Tibial nerve (tissue), 4 donors: ENCODE measurements around the gene SEMA5B. TPM values are rescaled to one million over a fixed set of nuclear protein-coding genes. Genes with fewer than 3 reads are reported as not detected.

Source experiments
- DNase-seq, 2 donors: peaks; one replicate each; pipeline ENCODE4 v3.0.0-alpha.2; 2019; ENCODE audit warnings: low spot score in 2 of 2
- H3K27ac ChIP-seq, 4 donors: fragments of 200-600 bp; sonication (generic) in 3 of 4; one replicate each; pipeline ENCODE4 v1.5.1; 2017 to 2019; ENCODE audit warnings: mild to moderate bottlenecking in 1 of 4
- H3K27me3 ChIP-seq, 2 donors: fragments of 200-600 bp; sonication (generic) in 1 of 2; one replicate each; pipeline versions ENCODE4 v1.5.1 to v1.6.0; 2017 to 2019
- H3K36me3 ChIP-seq, 3 donors: fragments of 200-600 bp; sonication (generic); one replicate each; pipeline ENCODE4 v1.5.1; 2018 to 2019
- H3K4me1 ChIP-seq, 4 donors: fragments of 200-600 bp; sonication (generic) in 3 of 4; one replicate each; pipeline ENCODE4 v1.5.1; 2017 to 2019
- H3K4me3 ChIP-seq, 4 donors: fragments of 200-600 bp; sonication (generic) in 3 of 4; one replicate each; pipeline ENCODE4 v1.5.1; 2017 to 2019; ENCODE audit warnings: mild to moderate bottlenecking in 1 of 4, moderate library complexity in 1 of 4
- H3K9me3 ChIP-seq, 4 donors: fragments of 200-600 bp; sonication (generic) in 3 of 4; one replicate each; pipeline ENCODE4 v1.5.1; 2017 to 2019
- EP300 ChIP-seq, 2 donors: sonication (generic); formaldehyde crosslinking; IDR thresholded peaks; one replicate each; pipeline ENCODE4 v1.6.1; 2017; ENCODE audit warnings: antibody characterized with exemption in 2 of 2, mild to moderate bottlenecking in 1 of 2
- POLR2A ChIP-seq, 2 donors: fragments of 450-650 bp; IDR thresholded peaks; one replicate each; pipeline ENCODE4 v1.6.1; 2017; ENCODE audit warnings: antibody characterized with exemption in 2 of 2, mild to moderate bottlenecking in 2 of 2, moderate library complexity in 2 of 2
- WGBS, 2 donors: methylation state at CpG; one replicate each; pipeline ENCODE4 v1.1.5; 2018; 5-methylcytosine and 5-hydroxymethylcytosine counted together
- total RNA-seq, 4 donors: library from RNA; depleted of rRNA; stranded (reverse); fragments of >200 nt; gene quantifications; one replicate each; pipeline ENCODE4 v1.1.0, GENCODE V29; 2016
- TF ChIP-seq, protein P1 (sequence below), 5 experiments: fragments of 200-600 bp in 3 of 5; fragments of 450-650 bp in 2 of 5; sonication (generic) in 3 of 5; IDR thresholded peaks; one replicate each; pipeline ENCODE4 v1.5.1; 2016 to 2019; ENCODE audit warnings: antibody characterized with exemption in 5 of 5, mild to moderate bottlenecking in 3 of 5, moderate library complexity in 2 of 5

Gene SEMA5B
- total RNA-seq, 4 donors from 2014 or later: 6.7 to 19.7 (median 13.1) TPM

- H3K9me3 ChIP-seq: no peaks in the 10 kb centered on the region
- H3K27ac ChIP-seq: no peak overlapping the region
- TF ChIP-seq POLR2A (IDR thresholded peaks at IDR 0.05) (no peak), EP300 (IDR thresholded peaks at IDR 0.05) (no peak)
- TF ChIP-seq, protein P1, sequence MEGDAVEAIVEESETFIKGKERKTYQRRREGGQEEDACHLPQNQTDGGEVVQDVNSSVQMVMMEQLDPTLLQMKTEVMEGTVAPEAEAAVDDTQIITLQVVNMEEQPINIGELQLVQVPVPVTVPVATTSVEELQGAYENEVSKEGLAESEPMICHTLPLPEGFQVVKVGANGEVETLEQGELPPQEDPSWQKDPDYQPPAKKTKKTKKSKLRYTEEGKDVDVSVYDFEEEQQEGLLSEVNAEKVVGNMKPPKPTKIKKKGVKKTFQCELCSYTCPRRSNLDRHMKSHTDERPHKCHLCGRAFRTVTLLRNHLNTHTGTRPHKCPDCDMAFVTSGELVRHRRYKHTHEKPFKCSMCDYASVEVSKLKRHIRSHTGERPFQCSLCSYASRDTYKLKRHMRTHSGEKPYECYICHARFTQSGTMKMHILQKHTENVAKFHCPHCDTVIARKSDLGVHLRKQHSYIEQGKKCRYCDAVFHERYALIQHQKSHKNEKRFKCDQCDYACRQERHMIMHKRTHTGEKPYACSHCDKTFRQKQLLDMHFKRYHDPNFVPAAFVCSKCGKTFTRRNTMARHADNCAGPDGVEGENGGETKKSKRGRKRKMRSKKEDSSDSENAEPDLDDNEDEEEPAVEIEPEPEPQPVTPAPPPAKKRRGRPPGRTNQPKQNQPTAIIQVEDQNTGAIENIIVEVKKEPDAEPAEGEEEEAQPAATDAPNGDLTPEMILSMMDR (IDR thresholded peaks at IDR 0.05): no peak
- H3K36me3 ChIP-seq: no peaks in the 10 kb centered on the region
- WGBS, 2 donors: 58 to 67% methylated on average over 14 of the region's 14 CpGs
- no peaks in the 10 kb centered on the region for H3K4me1 ChIP-seq
- no peaks in the 10 kb centered on the region for H3K27me3 ChIP-seq
- no peak overlapping the region for H3K4me3 ChIP-seq
- no peak for DNase-seq
Observed at GRCh38 chr3:122930063-122930997, 97.2 kb downstream of the SEMA5B start.

GRCh38 chr3:122929188-122930062 is 98.1 kb downstream of the SEMA5B start:
- TF ChIP-seq, protein P1 (IDR thresholded peaks at IDR 0.05): no peak
- TF ChIP-seq EP300 (IDR thresholded peaks at IDR 0.05) (no peak), POLR2A (IDR thresholded peaks at IDR 0.05) (no peak)
- DNase-seq: no peak
- H3K27ac ChIP-seq: no peak overlapping the region
- no peaks in the 10 kb centered on the region for H3K9me3 ChIP-seq
- H3K36me3 ChIP-seq: no peaks in the 10 kb centered on the region
- no peaks in the 10 kb centered on the region for H3K27me3 ChIP-seq
- 59 to 60% methylated on average over 12 of the region's 12 CpGs for WGBS, 2 donors
- no peak overlapping the region for H3K4me3 ChIP-seq
- H3K4me1 ChIP-seq: peaks cover 0 to 2% (median 0%) of the 10 kb centered on the region in 4 donors

- WGBS, 2 donors: 87% methylated on average over 24 of the region's 24 CpGs
- H3K36me3 ChIP-seq: no peaks in the 10 kb centered on the region
- no peak for DNase-seq
- H3K4me1 ChIP-seq: peaks cover 0 to 9% (median 0%) of the 10 kb centered on the region in 4 donors
- H3K27ac ChIP-seq: no peak overlapping the region
- H3K4me3 ChIP-seq: no peak overlapping the region
- H3K27me3 ChIP-seq: no peaks in the 10 kb centered on the region
- H3K9me3 ChIP-seq: no peaks in the 10 kb centered on the region
- TF ChIP-seq, protein P1 (IDR thresholded peaks at IDR 0.05): no peak
- TF ChIP-seq POLR2A (IDR thresholded peaks at IDR 0.05) (no peak), EP300 (IDR thresholded peaks at IDR 0.05) (no peak)
Observed at GRCh38 chr3:122928396-122929187, 99.0 kb downstream of the SEMA5B start.

DNA sequence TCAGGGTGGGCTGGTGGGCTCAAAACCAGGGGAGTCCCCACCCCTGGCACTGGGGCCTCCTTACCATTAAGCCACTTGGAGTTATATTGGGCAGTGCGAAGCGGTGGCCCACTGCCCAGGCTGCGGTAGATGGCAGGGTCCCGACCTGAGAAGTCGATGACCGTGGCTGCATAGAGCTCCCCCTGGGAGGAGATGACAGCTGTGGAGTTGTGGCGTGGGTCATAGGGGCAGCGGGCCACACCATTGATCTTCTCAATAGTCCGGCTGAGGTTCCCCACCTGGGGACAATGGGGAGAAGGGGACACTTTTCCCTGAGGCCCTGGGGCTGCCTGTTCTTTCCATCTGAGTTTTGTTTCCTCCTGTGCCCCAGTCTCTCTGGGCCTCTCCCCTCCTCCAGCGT is 99.8 kb downstream of the SEMA5B start:
- Histone ChIP-seq H3K4me1 (peaks cover 0 to 9% (median 0%) of the 10 kb centered on the region in 4 donors), H3K27ac (no peak overlapping the region), H3K36me3 (no peaks in the 10 kb centered on the region), H3K27me3 (peaks cover 0 to 2% of the 10 kb centered on the region in 2 donors), H3K4me3 (no peak overlapping the region), H3K9me3 (no peaks in the 10 kb centered on the region)
- WGBS, 2 donors: 86% methylated on average over 10 of the region's 10 CpGs
- TF ChIP-seq, protein P1 (IDR thresholded peaks at IDR 0.05): no peak
- TF ChIP-seq EP300 (IDR thresholded peaks at IDR 0.05) (no peak), POLR2A (IDR thresholded peaks at IDR 0.05) (no peak)
- DNase-seq: no peak
